DMS53 (cell line): Measurements from ENCODE around the gene SLC9A9.

Experiments
- DNase-seq: peaks from one replicate; lab custom pipeline; 2025; lab: John Stamatoyannopoulos, UW

Gene SLC9A9

DNA sequence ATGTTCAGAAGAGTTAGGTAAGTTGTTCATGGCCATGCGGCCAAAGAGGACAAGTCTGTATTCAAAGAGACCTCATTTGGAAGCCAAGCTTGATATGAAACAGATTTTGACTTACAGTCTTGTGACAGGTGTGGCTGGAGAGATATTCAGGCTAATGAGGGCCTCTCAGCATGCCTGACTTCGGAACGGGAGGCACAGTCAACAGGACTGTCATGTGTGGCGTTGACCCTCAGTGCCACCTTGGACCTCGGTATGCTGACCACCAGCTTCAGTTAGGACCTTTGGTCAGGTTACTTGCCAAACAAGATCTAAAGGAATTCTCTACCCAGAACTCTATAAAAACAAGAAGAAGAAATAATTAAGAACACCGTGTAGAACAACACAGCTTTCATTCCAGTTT is 604.6 kb downstream of the SLC9A9 start:
- DNase-seq: no peak

DNA sequence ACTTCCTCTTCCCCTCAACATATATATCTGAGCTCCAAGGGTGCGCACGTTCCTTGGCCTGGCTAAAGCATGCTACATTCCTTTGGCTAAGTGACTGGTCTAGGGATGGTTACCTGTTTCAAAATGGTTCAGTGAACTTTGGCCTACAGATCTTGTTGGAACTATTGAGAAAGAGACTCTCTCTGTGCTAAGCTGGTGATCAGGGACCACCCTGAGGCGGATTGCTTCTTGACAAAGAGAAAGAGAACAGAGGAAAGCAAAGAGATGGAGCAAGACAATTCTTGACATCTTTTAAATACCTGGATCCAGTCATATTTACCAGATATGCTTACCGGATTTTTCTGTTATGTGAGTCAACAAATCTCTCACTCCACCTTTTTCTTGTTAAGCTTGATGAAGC is 605.6 kb downstream of the SLC9A9 start:
- no peak for DNase-seq

DNA sequence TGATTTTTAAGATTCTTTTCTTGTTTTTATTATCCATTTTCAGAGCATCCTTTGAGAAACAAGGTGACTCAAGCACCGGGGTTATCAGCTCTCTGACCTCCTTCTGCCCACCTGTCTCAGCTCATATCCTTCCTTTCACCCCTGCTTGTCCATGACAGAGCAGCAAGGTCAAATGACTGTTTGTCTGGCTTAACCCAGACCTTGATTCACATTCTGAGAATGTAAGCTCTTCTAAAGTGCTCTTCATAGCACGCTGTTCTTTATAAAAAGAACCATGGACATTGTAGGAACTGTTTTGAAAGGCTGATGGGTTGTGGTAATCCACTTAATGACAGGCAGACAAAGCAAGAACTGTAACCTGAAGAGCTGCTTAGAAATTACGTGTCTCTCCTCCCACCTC is 606.2 kb downstream of the SLC9A9 start:
- DNase-seq: no peak

DNA sequence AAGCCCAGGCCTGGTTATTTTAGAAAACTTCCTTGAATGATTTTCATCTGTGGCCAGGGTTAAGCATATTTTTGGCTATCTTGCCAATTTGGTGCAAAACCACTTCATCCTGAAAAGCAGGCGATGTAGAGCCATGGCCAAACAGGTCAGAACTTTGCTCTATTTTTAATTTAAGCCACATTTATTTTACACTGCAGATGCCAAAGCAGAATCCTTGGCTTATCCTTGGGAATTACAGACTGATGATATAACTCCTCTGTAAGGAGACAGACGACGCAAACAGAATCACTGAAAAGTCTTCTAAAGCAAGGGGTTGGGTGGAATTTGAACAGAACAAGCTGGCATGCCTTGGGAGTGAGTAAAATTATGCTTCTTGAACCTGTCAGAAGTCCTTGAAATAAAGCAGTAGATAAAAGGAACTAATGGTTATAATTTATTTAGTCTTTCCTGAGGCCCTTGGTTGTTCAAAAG is 606.8 kb downstream of the SLC9A9 start:
- DNase-seq: no peak

DNA sequence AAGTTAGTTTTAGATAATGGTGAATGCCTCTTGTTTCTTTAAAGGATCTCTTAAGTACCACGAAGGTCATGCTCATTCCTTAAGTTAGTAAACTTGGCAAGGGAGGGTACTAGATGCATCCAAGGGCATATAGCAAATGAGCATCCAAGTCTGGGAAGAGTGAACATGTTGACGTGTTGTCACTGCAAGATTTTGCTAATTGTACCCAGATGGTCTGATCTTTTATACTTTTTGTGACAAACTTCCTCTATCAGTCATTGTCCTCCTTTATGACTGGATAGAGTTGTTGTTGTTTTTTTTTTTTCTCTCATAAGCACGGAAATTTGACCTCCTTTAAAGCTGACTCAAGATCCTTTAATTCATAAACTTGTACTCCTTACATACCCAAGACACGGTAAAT is 607.4 kb downstream of the SLC9A9 start:
- no peak for DNase-seq

DNA sequence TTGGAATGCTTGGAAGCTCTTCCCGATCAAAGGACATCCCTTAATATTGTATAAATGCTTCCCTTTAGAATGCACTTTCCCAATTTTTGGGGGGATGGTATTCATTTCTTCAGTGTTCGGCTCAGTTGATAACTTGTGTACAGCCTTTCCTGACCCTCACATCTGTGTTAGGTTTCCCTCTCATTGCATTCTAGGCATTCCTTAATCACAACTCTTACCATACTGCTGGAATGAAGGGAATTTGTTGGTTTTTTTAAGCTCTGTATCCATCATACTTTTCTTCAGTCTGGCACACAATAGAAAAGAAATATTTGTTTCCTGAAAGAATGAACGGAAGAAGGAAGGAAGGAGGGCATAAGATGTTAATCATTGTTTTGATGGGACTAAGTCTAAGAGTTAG is 609.2 kb downstream of the SLC9A9 start:
- no peak for DNase-seq

DNA sequence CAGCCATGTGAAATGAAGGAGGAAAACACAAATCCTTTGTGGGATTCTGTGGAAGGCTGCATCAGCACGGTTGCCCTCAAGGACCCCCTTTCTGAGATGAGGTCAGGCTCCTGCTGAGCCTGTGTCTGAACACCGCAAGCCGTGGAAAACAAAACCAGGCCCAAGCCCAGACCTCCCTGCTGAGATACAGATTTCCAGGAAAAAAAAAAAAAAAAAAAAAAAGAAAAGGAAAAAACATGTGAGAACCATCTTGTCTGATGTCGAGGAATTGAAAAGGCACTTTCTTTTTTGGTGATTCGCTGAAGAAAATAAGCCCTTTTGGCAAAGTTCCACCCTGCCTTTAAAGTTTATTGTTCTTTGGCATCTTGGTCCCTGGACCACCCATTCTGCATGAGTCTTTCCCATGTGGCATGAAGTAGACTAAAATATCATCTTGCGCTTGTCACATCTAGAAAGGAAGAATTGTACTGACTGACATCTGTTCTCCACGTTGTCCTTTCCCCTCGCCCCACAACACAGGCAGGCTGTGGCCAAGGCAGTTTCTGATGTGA is 611.1 kb downstream of the SLC9A9 start:
- DNase-seq: no peak

DNA sequence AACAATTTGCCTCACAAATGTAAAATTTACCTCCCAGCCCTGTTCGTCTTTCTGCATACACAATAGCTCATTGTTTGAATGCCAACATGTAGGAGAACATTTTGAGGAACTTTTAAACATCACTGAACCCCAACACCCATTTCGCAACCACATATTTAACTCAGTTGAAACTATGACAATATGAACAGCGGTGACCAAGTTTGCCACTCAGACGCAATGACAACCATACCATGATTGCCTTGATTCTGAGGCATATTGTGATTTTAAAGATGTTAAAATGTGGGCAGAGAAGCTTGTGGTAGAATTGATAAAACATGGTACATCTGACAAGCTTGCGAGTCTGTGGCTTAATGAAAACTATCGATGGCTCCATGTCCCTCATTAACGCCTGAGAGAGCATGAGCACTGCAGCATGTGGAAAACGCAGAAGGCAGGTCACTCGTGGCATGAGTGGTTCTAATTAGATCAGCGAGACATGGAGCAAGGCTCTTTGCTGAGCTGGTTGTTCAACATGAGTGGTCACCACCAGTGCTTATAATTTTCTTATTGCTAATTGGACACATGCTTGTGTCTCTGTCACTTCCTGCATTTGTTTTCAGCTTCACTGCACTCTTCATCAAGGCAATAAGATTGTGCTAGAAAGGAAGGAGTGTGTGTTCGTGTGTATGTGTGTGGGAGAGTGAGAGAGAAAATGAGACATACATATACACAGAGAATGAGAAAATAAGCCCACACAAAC is 611.9 kb downstream of the SLC9A9 start:
- no peak for DNase-seq

DNA sequence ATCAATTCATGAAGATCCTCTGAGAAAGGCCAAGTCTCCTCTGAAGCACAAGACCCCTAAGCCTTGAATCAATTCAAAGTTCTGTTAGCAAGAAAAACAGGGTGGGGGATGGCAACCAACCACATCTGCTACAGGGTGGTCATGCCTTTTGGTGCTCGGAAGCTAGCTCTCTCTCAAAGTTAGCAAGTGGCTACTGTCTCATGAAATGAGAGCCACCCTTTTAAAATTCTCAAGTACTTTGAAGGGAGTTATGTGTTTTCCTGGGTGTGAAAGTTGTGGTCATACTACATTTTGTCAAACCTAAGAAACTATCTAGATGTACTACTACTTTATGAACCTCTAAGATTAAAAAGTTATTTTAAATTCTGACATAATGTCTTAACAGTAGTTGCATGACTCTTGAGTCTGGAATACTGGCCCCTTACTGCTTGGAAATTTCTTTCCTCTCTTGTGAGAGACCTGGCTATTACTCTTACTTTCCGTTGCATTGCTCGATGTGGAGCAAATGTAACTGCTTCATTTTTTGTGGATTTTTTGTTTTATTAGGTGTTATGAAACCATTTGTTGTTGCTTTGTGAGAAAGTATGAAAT is 612.6 kb downstream of the SLC9A9 start:
- DNase-seq: no peak

DNA sequence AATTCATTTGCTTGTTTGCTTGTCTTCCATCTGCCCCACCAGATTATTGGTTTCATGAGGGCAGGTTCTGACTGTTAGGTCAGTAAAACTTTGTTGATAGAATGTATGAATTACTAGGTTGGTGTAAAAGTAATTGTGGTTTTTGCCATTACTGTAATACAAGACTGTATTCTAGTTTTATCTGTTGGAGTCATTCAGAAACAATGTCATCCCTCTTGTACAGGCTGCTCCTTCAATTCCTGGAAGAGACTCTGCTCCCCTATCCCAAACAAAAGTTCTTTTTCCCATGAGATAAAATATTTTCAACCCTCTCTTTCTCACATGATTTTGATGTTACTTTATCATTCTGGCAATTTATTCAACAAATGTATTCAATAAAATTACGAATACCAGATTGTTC is 613.7 kb downstream of the SLC9A9 start:
- DNase-seq: no peak

DNA sequence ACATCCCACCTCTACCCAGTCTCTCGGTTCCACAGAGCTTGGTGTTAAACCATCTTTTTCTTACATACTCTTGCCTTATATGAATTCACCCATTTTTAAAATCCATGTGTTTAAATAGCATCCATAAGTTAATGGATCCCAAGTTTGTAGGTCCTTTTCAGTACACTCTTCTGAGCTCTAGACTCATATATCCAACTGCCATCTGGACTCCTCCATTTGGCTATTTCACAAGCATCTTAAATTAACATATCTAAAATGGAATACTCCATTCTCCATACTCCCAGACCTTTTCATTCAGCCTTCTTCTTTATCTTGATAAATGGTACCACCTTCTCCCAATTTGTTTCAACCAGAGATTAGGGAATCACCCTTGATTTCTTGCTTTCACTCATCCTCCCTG is 615.3 kb downstream of the SLC9A9 start:
- no peak for DNase-seq

DNA sequence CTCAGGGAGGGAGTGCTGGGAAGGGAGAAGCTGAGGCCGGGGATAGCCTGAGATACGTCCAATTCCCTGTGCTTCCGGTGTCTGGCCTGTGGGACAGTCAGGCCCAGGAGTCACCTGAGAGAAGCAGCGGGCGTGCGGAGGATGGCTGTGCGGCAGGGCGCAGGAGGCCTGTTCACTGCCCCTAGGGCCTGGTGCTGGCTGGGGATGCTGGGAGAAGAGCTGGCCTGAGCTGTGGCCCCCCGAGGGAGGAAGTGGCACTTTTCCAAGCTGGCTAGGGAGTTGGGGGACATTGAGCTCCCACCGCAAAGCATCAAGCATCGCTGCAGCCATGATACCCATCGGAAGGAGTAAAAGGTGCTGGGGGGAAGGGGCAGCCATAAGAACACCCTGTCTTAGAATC is 619.9 kb downstream of the SLC9A9 start:
- DNase-seq: no peak

DNA sequence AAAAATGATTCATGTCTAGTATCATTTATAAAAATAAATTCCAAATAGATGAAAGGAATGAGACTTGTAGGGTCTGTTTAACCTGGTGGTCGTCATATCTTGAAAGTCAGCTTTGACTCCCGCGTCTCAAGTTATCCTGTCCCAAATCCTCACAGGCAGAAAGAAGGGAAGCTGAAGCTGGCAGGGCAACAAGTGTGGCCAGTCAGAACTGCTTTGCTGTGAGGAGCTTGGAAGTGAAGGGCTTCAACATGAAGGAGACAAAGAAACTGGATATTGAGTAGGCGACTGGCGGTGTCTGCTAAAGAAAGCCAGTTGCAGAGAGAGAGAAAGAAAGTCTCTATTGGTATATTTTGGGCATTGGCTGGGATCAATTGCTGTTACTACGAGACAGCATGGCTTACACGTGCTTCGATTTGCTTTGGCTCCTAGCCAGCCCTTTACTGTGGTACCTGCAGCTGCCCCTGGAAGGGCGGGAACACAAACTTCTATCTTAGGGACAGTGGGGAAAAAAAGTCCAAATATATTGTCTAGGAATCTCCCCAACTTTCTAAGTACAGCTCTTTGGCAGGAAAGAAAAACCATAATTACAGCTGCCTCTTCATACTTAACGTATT is 621.5 kb downstream of the SLC9A9 start:
- peak; percentile 26 for DNase-seq

DNA sequence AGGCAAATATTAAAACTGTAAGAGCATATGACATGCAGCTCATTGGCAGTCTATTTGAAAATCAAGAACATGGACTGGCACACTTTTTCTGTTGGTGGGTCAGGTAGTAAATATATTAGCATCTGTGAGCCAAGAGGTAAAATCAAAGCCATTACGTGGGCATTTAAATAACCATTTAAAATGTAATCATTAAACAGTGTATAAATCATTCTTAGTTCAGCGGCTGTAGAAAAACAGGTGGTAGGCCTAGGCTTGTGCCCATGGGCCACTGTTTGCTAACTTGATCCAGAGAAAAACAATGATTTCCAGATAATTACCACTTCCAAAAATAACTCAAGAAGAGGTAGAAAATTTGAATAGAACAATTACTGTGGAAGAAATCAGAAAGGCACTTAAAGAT is 623.6 kb downstream of the SLC9A9 start:
- DNase-seq: no peak

DNA sequence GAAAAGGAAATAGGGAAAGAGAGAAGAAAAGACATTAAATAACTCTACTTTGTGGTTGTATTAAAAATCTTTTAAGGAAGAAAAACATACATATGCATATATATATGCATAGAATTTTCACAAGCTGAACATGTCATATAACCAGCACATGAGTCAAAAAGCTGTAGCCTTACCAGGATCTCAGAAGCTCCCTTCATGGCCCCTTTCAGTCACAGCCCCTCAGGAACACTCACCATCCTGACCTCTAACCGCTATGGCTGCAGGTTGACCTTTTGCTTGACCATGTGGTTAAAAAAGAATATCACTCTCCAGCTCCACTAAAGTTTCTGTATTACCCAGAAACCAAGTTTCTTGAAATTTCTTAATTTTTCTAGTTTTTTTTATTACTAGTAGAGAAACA is 625.3 kb downstream of the SLC9A9 start:
- DNase-seq: no peak

DNA sequence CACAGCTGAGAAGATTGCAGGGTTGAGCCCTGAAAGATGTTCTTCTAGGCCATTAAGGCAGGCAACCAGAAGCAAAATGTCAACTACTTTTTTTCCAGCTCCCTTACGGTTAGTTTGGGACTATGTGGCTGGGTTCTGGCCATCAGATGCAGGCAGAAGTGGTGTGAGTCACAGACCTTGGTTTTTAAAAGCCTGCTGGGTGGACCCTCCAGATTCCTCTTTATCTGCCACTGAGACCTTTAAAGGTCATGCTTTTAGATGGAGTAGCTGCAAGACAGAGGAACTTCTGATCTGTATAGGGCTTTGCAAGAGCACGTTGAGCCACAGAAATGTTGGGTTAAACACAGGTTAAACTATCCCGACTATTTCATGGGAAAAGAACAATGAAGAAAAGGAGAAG is 625.8 kb downstream of the SLC9A9 start:
- no peak for DNase-seq

DNA sequence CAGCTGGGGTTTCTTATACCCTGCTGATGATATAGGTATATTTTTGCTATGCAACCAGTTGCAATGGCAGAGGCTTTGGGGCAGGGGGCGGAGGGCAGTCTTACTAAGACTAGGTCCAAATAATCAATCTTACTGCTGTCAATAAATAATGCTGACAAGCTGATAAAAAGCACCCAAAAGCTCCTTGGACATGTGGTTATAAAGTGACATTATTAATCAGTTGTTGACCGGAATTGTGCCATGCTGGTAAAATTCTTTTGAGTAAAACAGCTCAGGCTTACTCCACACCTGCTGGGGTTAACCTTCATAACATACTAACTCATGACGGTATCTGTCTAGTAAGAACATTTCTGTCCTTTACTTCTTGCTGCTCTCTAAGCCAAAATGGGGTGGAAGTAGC is 626.8 kb downstream of the SLC9A9 start:
- no peak for DNase-seq

DNA sequence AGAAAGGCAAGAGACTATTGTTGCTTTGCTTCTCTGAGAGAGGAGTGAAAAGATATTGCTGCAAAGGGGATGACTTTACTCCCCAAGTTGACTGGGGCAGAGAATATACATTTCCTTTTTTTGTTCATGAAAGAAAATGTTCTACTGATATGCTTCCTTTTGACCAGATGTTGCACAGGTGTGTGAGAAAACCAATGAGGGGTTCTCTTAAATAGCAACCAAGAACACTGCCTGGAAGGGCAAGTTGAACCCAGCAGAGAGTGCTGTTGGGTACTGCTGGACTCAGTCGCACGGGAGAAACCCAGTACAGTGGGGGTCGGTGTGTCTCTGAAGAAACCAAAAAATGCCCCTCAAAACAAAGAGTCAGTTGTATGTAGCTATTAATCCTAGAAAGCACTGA is 627.5 kb downstream of the SLC9A9 start:
- DNase-seq: no peak

DNA sequence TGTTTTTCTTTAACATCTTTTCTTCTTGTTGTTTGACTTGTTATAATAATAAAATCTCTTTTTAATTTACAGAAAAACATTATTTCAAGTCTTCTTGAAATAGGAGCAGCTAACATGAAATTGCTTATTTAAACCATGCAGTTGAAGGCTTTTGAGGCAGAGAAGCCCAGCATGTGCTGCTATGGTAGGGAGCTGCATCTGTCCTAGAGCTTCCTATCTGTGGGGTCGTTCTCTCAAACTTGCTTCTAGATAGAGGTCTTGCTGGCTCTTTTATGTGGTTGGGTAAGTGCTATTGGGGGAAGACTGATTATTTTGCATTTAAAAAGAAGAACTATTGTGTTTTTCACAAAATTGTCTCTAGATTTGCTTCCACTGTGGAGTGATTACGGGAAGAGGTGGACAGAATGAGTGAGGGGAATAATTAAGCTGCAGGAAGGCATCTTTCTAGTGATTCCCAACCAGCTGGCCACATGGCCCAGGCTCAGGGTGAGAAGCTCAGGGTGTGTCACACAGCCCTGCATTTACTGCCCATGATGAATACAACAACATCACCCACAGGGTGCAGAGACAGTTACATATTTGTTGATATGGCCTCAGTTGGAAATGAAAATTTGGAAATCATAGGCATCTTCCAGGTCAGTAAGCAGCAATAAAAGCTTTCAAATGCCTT is 630.0 kb downstream of the SLC9A9 start:
- DNase-seq: no peak

DNA sequence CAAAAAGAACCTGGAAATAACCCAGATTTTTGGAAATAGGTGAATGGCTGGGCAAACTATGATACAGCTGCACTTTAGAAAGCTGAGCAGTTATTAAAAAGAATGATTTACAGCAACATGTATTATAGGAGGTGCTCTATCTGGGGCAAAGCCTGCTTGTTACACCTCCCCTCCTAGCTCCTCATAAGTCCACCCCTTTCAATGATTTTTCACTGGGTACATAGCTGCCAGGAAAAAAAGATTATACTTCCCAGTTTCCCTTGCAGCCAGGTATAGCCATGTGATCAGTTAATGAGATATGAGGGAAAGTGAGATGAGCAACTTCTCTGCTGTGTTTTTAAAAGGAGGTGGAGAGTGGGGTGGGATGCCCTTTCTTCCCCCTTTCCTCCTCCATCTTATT is 631.0 kb downstream of the SLC9A9 start:
- no peak for DNase-seq

DNA sequence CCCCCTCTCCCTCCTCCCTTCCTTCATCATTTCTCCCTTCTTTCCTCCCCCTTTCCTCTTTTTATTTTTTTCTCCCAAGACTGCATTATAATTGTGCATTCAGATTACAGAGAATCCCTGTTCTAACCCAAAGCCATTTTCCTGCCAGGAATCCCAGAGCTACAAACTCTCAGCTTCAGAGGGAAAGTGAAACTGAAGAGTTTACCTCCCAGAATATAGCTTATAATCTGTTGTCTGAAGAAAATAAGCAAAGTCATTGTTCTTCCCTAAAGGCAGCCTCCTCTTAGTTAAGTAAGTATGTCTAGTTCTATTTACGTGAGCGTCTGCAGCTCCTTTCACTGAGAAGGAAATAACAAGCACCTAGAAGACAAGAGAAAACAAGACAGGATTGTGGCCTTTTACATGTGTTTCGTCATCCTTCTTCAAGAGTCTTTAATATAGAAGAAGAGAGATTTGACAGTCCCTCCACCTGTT is 631.5 kb downstream of the SLC9A9 start:
- no peak for DNase-seq
